PFSK-1 (cell line): Measurements from ENCODE around the gene HS3ST4.

Source experiments
- FOXP2 ChIP-seq: optimal IDR thresholded peaks from 2 replicates; pipeline ENCODE3; 2011; ENCODE audit warnings: borderline replicate concordance, control low read depth, inconsistent platforms; ENCODE audit not compliant: insufficient read depth; ENCODE audit errors: extremely low read length, extremely low read depth
- POLR2AphosphoS5 ChIP-seq: IDR thresholded peaks from 2 replicates; pipeline ENCODE4 v1.6.1; 2012; ENCODE audit warnings: low read depth, mild to moderate bottlenecking, control low read depth, low read length, moderate library complexity
- SIN3A ChIP-seq: IDR thresholded peaks from 2 replicates; pipeline ENCODE4 v1.6.1; 2012; ENCODE audit warnings: mild to moderate bottlenecking, low read length, moderate library complexity, borderline replicate concordance; ENCODE audit not compliant: insufficient read depth
- TAF1 ChIP-seq: IDR thresholded peaks from 2 replicates; pipeline ENCODE4 v1.6.1; 2012; ENCODE audit warnings: low read length, control low read depth, borderline replicate concordance; ENCODE audit not compliant: insufficient read depth
- TF ChIP-seq, protein P1 (sequence below), 2 experiments: IDR thresholded peaks; 2 replicates each; pipeline versions ENCODE4 v1.6.1 to v1.8.0; 2011 to 2012; ENCODE audit warnings: low read depth in 2 of 2, low read length in 2 of 2, control low read depth in 1 of 2, inconsistent platforms in 1 of 2, mild to moderate bottlenecking in 1 of 2, moderate library complexity in 1 of 2; ENCODE audit not compliant: insufficient read depth in 1 of 2

HS3ST4 gene

DNA sequence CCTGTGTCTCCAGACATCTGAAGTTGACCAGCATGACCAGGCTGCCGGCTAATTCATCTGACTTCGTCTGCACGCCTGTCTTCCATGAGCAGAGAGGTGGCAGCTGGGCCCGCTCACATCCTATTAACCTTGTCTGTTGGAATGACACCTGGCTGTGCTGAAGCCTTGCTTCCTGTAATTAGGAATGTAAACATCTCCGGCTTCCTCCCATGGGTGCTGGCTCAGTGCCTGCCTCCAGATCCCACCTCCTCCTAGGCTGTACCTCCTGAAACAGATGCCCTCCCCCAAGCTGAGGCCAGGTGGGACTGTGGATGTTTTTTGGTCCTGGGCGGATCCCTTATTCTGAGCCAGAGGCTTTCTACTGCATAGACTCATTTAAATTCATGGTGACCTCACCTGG, 296.3 kb downstream of the HS3ST4 start:
- TF ChIP-seq TAF1 = no peak
- TF ChIP-seq, protein P1, sequence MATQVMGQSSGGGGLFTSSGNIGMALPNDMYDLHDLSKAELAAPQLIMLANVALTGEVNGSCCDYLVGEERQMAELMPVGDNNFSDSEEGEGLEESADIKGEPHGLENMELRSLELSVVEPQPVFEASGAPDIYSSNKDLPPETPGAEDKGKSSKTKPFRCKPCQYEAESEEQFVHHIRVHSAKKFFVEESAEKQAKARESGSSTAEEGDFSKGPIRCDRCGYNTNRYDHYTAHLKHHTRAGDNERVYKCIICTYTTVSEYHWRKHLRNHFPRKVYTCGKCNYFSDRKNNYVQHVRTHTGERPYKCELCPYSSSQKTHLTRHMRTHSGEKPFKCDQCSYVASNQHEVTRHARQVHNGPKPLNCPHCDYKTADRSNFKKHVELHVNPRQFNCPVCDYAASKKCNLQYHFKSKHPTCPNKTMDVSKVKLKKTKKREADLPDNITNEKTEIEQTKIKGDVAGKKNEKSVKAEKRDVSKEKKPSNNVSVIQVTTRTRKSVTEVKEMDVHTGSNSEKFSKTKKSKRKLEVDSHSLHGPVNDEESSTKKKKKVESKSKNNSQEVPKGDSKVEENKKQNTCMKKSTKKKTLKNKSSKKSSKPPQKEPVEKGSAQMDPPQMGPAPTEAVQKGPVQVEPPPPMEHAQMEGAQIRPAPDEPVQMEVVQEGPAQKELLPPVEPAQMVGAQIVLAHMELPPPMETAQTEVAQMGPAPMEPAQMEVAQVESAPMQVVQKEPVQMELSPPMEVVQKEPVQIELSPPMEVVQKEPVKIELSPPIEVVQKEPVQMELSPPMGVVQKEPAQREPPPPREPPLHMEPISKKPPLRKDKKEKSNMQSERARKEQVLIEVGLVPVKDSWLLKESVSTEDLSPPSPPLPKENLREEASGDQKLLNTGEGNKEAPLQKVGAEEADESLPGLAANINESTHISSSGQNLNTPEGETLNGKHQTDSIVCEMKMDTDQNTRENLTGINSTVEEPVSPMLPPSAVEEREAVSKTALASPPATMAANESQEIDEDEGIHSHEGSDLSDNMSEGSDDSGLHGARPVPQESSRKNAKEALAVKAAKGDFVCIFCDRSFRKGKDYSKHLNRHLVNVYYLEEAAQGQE (IDR thresholded peaks at IDR 0.05; ENCODE audit: insufficient read depth in 1 of 2, low read depth in 2 of 2, low read length in 2 of 2) = no peak

DNA sequence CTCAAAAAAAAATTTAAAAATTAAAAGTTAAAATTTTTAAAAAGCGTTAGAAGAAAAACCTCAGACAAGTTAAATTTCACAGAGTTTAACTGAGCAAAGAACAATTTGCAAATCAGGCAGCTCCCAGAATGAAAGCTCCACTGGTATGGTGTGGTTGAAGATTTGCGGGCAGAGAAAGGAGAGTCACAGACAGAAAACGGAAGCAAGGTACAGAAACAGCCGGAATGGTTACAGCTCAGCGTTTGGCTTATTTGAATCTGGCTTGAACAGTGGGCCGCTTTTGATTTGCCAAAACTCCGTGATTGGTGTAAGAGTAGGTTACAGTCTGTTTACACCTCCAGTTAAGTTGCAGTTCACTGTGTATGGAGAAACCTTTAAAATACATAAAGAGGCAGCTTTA, 297.1 kb downstream of the HS3ST4 start:
- no peak for TF ChIP-seq SIN3A
- no peak for TF ChIP-seq FOXP2
- no peak for TF ChIP-seq TAF1
- TF ChIP-seq POLR2AphosphoS5 = no peak
- TF ChIP-seq, protein P1 (IDR thresholded peaks at IDR 0.05; ENCODE audit: insufficient read depth in 1 of 2, low read depth in 2 of 2, low read length in 2 of 2) = no peak

DNA sequence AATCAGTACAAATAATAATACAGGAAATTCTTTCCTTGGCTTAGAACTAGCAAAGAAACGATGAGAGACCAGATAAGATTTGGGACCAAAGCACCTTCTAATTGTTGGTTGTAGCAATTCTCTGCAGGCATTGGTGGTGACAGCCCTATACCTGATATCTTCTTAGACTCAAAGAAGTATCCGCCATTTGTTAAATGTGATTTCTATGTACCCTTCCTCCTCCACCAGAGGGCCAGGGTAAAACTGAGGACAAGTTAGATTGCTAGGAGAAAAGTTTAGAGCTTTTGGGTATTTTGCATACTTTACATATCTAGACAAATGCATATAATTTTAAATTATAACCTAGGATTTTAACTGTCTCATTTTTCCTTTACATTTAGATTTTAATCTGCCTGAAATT, 304.3 kb downstream of the HS3ST4 start:
- TF ChIP-seq SIN3A (no peak), POLR2AphosphoS5 (no peak), FOXP2 (no peak), TAF1 (no peak)
- TF ChIP-seq, protein P1 (IDR thresholded peaks at IDR 0.05; ENCODE audit: insufficient read depth in 1 of 2, low read depth in 2 of 2, low read length in 2 of 2) = no peak

DNA sequence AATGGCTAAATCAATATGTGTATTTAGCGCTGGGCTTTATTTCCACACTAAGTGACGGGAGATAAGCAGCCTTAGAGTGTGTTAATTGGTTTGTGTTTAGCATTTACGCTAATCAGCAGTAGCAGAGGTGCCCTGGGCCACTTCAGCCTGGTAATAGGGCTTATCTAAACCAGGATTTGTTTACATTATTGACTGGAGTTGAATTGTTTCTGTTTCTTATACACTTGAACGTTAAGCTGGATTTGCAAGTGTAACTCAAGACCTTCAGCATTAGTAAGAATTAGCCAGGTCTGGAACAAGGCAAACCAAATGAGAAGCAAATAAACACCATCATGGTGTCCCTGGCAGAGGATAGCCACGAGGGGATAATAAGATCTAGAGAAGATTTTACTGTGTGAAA, 313.6 kb downstream of the HS3ST4 start:
- TF ChIP-seq TAF1 (no peak), FOXP2 (no peak), POLR2AphosphoS5 (no peak), SIN3A (no peak)
- TF ChIP-seq, protein P1 (IDR thresholded peaks at IDR 0.05; ENCODE audit: insufficient read depth in 1 of 2, low read depth in 2 of 2, low read length in 2 of 2) = no peak

DNA sequence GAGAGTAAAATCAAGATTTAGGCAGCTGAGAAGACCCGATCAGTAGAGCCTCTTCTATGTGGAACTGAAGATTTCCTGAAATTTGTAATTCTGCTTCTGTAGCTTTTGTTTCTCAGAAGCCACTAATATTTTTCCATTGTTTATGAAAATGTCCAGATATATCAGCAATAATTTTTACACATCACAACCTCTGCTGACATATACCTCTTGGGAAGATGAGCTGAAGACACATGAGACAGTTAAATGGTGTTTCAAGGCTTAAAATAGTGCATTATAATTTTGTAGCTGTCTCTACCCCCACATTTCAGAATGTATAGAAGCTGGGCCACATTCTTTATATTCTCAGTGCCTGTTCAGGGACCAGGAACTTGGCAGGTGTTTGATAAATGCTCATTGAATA, 320.6 kb downstream of the HS3ST4 start:
- TF ChIP-seq, protein P1 (IDR thresholded peaks at IDR 0.05; ENCODE audit: insufficient read depth in 1 of 2, low read depth in 2 of 2, low read length in 2 of 2) = no peak
- TF ChIP-seq TAF1 = no peak
- TF ChIP-seq POLR2AphosphoS5 = no peak
- TF ChIP-seq FOXP2 = no peak
- TF ChIP-seq SIN3A = no peak
